H9 (cell line): ENCODE measurements around the gene DDIT4. TPM values are rescaled to one million over a fixed set of nuclear protein-coding genes. Genes with fewer than 3 reads are reported as not detected.
"Not testable (repeated sequence)": the region's sequence is repeated elsewhere in the genome, so short reads cannot be mapped to it uniquely, and the experiment has no call there.

Source experiments
- DNase-seq: peaks from one replicate; pipeline ENCODE4 v3.0.0-alpha.2; 2017
- H2AFZ ChIP-seq: one replicate; pipeline ENCODE4 v1.6.1; 2013; ENCODE audit warnings: mild to moderate bottlenecking, low read length, control low read depth, moderate library complexity
- H2AK5ac ChIP-seq: 2 replicates; pipeline ENCODE4 v1.6.1; 2013; ENCODE audit warnings: low read length, control low read depth, mixed read lengths; ENCODE audit not compliant: insufficient read length
- H2BK120ac ChIP-seq: one replicate; pipeline ENCODE4 v1.6.1; 2013; ENCODE audit warnings: low read depth, mild to moderate bottlenecking, low read length, control low read depth, inconsistent platforms; ENCODE audit not compliant: poor library complexity, severe bottlenecking
- H2BK12ac ChIP-seq: 2 replicates; pipeline ENCODE4 v1.6.1; 2013; ENCODE audit warnings: low read length, control low read depth, mixed read lengths, low read depth; ENCODE audit not compliant: insufficient read length
- H2BK15ac ChIP-seq: 2 replicates; pipeline ENCODE4 v1.6.1; 2013; ENCODE audit warnings: low read depth, low read length, control low read depth
- H2BK20ac ChIP-seq: one replicate; pipeline ENCODE4 v1.6.1; 2013; ENCODE audit warnings: low read depth, mild to moderate bottlenecking, low read length, control low read depth, inconsistent platforms; ENCODE audit not compliant: poor library complexity, severe bottlenecking
- H2BK5ac ChIP-seq: 2 replicates; pipeline ENCODE4 v1.6.1; 2013; ENCODE audit warnings: low read length, control low read depth, mixed read lengths; ENCODE audit not compliant: insufficient read length
- H3K14ac ChIP-seq: 2 replicates; pipeline ENCODE4 v1.6.1; 2013; ENCODE audit warnings: low read length, control low read depth; ENCODE audit not compliant: insufficient read depth
- H3K18ac ChIP-seq: 2 replicates; pipeline ENCODE4 v1.6.1; 2013; ENCODE audit warnings: low read depth, mild to moderate bottlenecking, mixed read lengths, low read length, control low read depth; ENCODE audit not compliant: insufficient read length
- H3K23ac ChIP-seq: 2 replicates; pipeline ENCODE4 v1.6.1; 2013; ENCODE audit warnings: low read length, control low read depth, mixed read lengths, low read depth; ENCODE audit not compliant: insufficient read length
- H3K23me2 ChIP-seq: 2 replicates; pipeline ENCODE4 v1.6.1; 2013; ENCODE audit warnings: low read depth, mild to moderate bottlenecking, mixed read lengths, low read length, control low read depth; ENCODE audit not compliant: insufficient read length, poor library complexity, severe bottlenecking
- H3K27ac ChIP-seq: 2 replicates; pipeline ENCODE4 v1.5.1; 2013; ENCODE audit warnings: low read length, control low read depth, mixed read lengths, low read depth; ENCODE audit not compliant: insufficient read length
- H3K27me3 ChIP-seq: 2 replicates; pipeline ENCODE4 v1.6.1; 2013; ENCODE audit warnings: low read length, control low read depth, inconsistent platforms; ENCODE audit not compliant: insufficient read depth
- H3K4ac ChIP-seq: 2 replicates; pipeline ENCODE4 v1.6.1; 2013; ENCODE audit warnings: low read depth, mild to moderate bottlenecking, control low read depth, inconsistent platforms, low read length, moderate library complexity
- H3K4me1 ChIP-seq: 2 replicates; pipeline ENCODE4 v1.6.1; 2013; ENCODE audit warnings: low read length, control low read depth, inconsistent platforms; ENCODE audit not compliant: insufficient read depth
- H3K4me2 ChIP-seq: 2 replicates; pipeline ENCODE4 v1.6.1; 2013; ENCODE audit warnings: low read length, control low read depth, mixed read lengths; ENCODE audit not compliant: insufficient read length, insufficient read depth
- H3K56ac ChIP-seq: 2 replicates; pipeline ENCODE4 v1.6.1; 2013; ENCODE audit warnings: low read depth, mild to moderate bottlenecking, mixed read lengths, low read length, control low read depth; ENCODE audit not compliant: insufficient read length
- H3K79me1 ChIP-seq: 2 replicates; pipeline ENCODE4 v1.6.1; 2013; ENCODE audit warnings: low read depth, mild to moderate bottlenecking, moderate library complexity, low read length, control low read depth, inconsistent platforms; ENCODE audit not compliant: insufficient read depth, poor library complexity, severe bottlenecking
- H3K79me2 ChIP-seq: 2 replicates; pipeline ENCODE4 v1.6.1; 2013; ENCODE audit warnings: low read length, control low read depth, inconsistent platforms; ENCODE audit not compliant: insufficient read depth
- H3K9ac ChIP-seq: 2 replicates; pipeline ENCODE4 v1.6.1; 2013; ENCODE audit warnings: low read length, control low read depth, mixed read lengths; ENCODE audit not compliant: insufficient read length; ENCODE audit errors: extremely low read depth
- H3K9me3 ChIP-seq: one replicate; pipeline ENCODE4 v1.6.1; 2013; ENCODE audit warnings: low read depth, low read length, inconsistent platforms; ENCODE audit not compliant: control insufficient read depth
- H3T11ph ChIP-seq: one replicate; pipeline ENCODE4 v1.6.1; 2013; ENCODE audit warnings: mild to moderate bottlenecking, low read length, control low read depth, inconsistent platforms
- H4K20me1 ChIP-seq: one replicate; pipeline ENCODE4 v1.6.1; 2013; ENCODE audit not compliant: control insufficient read depth, insufficient read length, insufficient read depth
- H4K5ac ChIP-seq: 2 replicates; pipeline ENCODE4 v1.6.1; 2013; ENCODE audit warnings: low read depth, mild to moderate bottlenecking, mixed read lengths, low read length, control low read depth; ENCODE audit not compliant: insufficient read length
- H4K8ac ChIP-seq: replicated peaks from 2 replicates; pipeline ENCODE4 v1.6.1; 2013; ENCODE audit warnings: low read length, control low read depth, mixed read lengths, low read depth; ENCODE audit not compliant: insufficient read length
- H4K91ac ChIP-seq: 2 replicates; pipeline ENCODE4 v1.6.1; 2013; ENCODE audit warnings: low read depth, mild to moderate bottlenecking, moderate library complexity, mixed read lengths, low read length, control low read depth; ENCODE audit not compliant: insufficient read length
- H3K27ac Mint-ChIP-seq, 3 experiments: 2 replicates in 2 of 3; 3 replicates in 1 of 3; pipeline ENCODE4 v1.8.0; 2020 to 2021; ENCODE audit warnings: mixed read lengths in 3 of 3, mild to moderate bottlenecking in 1 of 3, moderate library complexity in 1 of 3
- H3K27me3 Mint-ChIP-seq: 2 replicates; pipeline ENCODE4 v1.8.0; 2021; ENCODE audit warnings: low read depth, mild to moderate bottlenecking, moderate library complexity, mixed read lengths
- H3K36me3 Mint-ChIP-seq, 3 experiments: 2 replicates in 2 of 3; 3 replicates in 1 of 3; pipeline ENCODE4 v1.8.0; 2020 to 2021; ENCODE audit warnings: low read depth in 3 of 3, mixed read lengths in 3 of 3; ENCODE audit not compliant: insufficient read depth in 1 of 3
- H3K4me1 Mint-ChIP-seq, 2 experiments: 2 replicates each; pipeline ENCODE4 v1.8.0; 2020; ENCODE audit warnings: mixed read lengths in 2 of 2
- H3K4me3 Mint-ChIP-seq, 2 experiments: 2 replicates in 1 of 2; 3 replicates in 1 of 2; pipeline ENCODE4 v1.8.0; 2020 to 2021; ENCODE audit warnings: mild to moderate bottlenecking in 2 of 2, mixed read lengths in 2 of 2, moderate library complexity in 1 of 2
- H3K9me3 Mint-ChIP-seq, 2 experiments: 2 replicates in 1 of 2; 3 replicates in 1 of 2; pipeline ENCODE4 v1.8.0; 2020; ENCODE audit warnings: mild to moderate bottlenecking in 2 of 2, mixed read lengths in 2 of 2, moderate library complexity in 1 of 2
- CTCF ChIP-seq: fragments of 200-600 bp; sonication (generic); conservative IDR thresholded peaks from 3 replicates; pipeline ENCODE4 v1.8.0; 2021; ENCODE audit warnings: antibody characterized with exemption, mild to moderate bottlenecking
- whole genome bisulfite sequencing: extraction: QIAGEN DNeasy Blood & Tissue Kit; methylation state at CpG from one replicate; pipeline ENCODE4 v1.1.7; 2013; ENCODE audit warnings: missing lambda C conversion rate, low lambda C conversion rate, mixed read lengths; ENCODE audit not compliant: insufficient read length; ENCODE audit errors: extremely low coverage; 5-methylcytosine and 5-hydroxymethylcytosine counted together
- total RNA-seq: library from RNA; stranded (reverse); gene quantifications from 2 replicates; pipeline ENCODE4 v1.2.1, GENCODE V29; 2021

DDIT4 gene
- total RNA-seq, 1 experiment from 2014 or later = 84.0 TPM

GRCh38 chr10:72278668-72279393 lies 5.1 kb downstream of the DDIT4 start:
- Mint-ChIP-seq H3K9me3 (peaks cover 0 to 5% of the 10 kb centered on the region in 2 experiments; a peak in 1 of 5 replicates), H3K27me3 (no peaks in the 10 kb centered on the region), H3K27ac (peak overlapping the region in 1 of 3 experiments; percentile 87; a peak in 2 of 7 replicates), H3K4me3 (no peak overlapping the region), H3K36me3 (peaks cover 11 to 20% (median 20%) of the 10 kb centered on the region in 3 experiments), H3K4me1 (peaks cover 26% of the 10 kb centered on the region in 2 experiments)
- Histone ChIP-seq H3K18ac (no peak overlapping the region), H3K23ac (no peak overlapping the region), H2AFZ (no peak overlapping the region), H2BK12ac (no peak overlapping the region), H4K5ac (no peak overlapping the region), H3K4ac (no peak overlapping the region), H3T11ph (no peak overlapping the region), H3K56ac (no peak overlapping the region), H3K4me2 (no peak overlapping the region), H3K79me1 (no peaks in the 10 kb centered on the region), H2BK120ac (no peak overlapping the region), H3K4me1 (no peaks in the 10 kb centered on the region), H4K91ac (no peak overlapping the region), H4K8ac (no peak overlapping the region), H3K14ac (no peak overlapping the region), H4K20me1 (no peaks in the 10 kb centered on the region), H2AK5ac (no peak overlapping the region), H2BK15ac (no peak overlapping the region), H3K9ac (no peak overlapping the region), H3K23me2 (peaks cover 17% of the 10 kb centered on the region), H3K27ac (no peak overlapping the region), H3K9me3 (no peaks in the 10 kb centered on the region), H3K27me3 (no peaks in the 10 kb centered on the region), H2BK5ac (no peak overlapping the region), H2BK20ac (no peak overlapping the region), H3K79me2 (no peaks in the 10 kb centered on the region; the same call in 1 of the 2 replicates)
- no CpG with 5 or more reads among the region's 5 CpGs for WGBS
- peak; percentile 37 for TF ChIP-seq CTCF
- no peak for DNase-seq

- not testable (repeated sequence) for H3K27me3 ChIP-seq, H3K4me3 Mint-ChIP-seq, H3K4me2 ChIP-seq, H4K8ac ChIP-seq, H3K79me2 ChIP-seq, H3K27me3 Mint-ChIP-seq, H4K5ac ChIP-seq, H3K27ac Mint-ChIP-seq, H4K91ac ChIP-seq, H3K27ac ChIP-seq, H3K18ac ChIP-seq, H3K9me3 Mint-ChIP-seq, DNase-seq, H3K4ac ChIP-seq, H2BK12ac ChIP-seq, H2BK120ac ChIP-seq, H3K14ac ChIP-seq, H3T11ph ChIP-seq, H2BK20ac ChIP-seq, H3K79me1 ChIP-seq, H2BK15ac ChIP-seq, H3K56ac ChIP-seq, H4K20me1 ChIP-seq, H3K23ac ChIP-seq, H3K9ac ChIP-seq, H2AFZ ChIP-seq, H2AK5ac ChIP-seq, H2BK5ac ChIP-seq, H3K4me1 ChIP-seq, H3K9me3 ChIP-seq
- Mint-ChIP-seq H3K4me1 (peaks cover 25% of the 10 kb centered on the region in 2 experiments), H3K36me3 (peaks cover 11 to 18% (median 17%) of the 10 kb centered on the region in 3 experiments)
- WGBS = no CpG with 5 or more reads among the region's 7 CpGs
- H3K23me2 ChIP-seq = peaks cover 10% of the 10 kb centered on the region
These were observed 5.9 kb downstream of the DDIT4 start for GRCh38 chr10:72279587-72279986.
